Endothelial cell of umbilical vein (primary cell): ENCODE measurements around the gene LRRC43. TPM values are rescaled to one million over a fixed set of nuclear protein-coding genes. Genes with fewer than 3 reads are reported as not detected.

Source experiments
- BruUV-seq: library from RNA; stranded (reverse); fragments of 400-500 nt; replicated peaks from 2 replicates; lab custom pipeline; 2021; lab: Mats Ljungman, UMichigan
- CTCF ChIA-PET: fragments of 300-600, 350-600 bp; sonication (Branson Sonifier 250); formaldehyde crosslinking; loops from one replicate; lab custom pipeline; 2021; ENCODE audit warnings: antibody characterized with exemption, inconsistent platforms; lab: Charles Lee
- POLR2A ChIA-PET: fragments of 300-600, 350-600 bp; sonication (Branson Sonifier 250); formaldehyde crosslinking; loops from one replicate; lab custom pipeline; 2021; ENCODE audit warnings: antibody characterized with exemption, inconsistent platforms; lab: Charles Lee
- DNase-seq: peaks from one replicate; pipeline ENCODE4 v3.0.0-alpha.2; 2011; ENCODE audit warnings: low read depth, low spot score
- FAIRE-seq: peaks from 2 replicates; lab custom pipeline; 2011; peaks lifted over from hg19 to GRCh38; lab: Jason Lieb, UNC
- H2AFZ ChIP-seq: 2 replicates; pipeline ENCODE4 v1.6.0; 2012; ENCODE audit warnings: low read depth, low read length, control low read depth, inconsistent platforms
- H3K27ac ChIP-seq: 2 replicates; pipeline ENCODE4 v1.5.1; 2011; ENCODE audit warnings: low read depth, mild to moderate bottlenecking, control low read depth, low read length, moderate library complexity; ENCODE audit not compliant: insufficient read depth
- H3K27me3 ChIP-seq, 2 experiments: 2 replicates each; pipeline versions ENCODE4 v1.6.0 to v1.6.1; 2011; ENCODE audit warnings: low read length in 2 of 2, mixed read lengths in 1 of 2; ENCODE audit not compliant: control insufficient read depth in 2 of 2, insufficient read depth in 2 of 2
- H3K36me3 ChIP-seq, 2 experiments: 2 replicates in 1 of 2; 3 replicates in 1 of 2; pipeline ENCODE4 v1.5.1; 2011; ENCODE audit warnings: low read length in 2 of 2, mild to moderate bottlenecking in 1 of 2, moderate library complexity in 1 of 2; ENCODE audit not compliant: control insufficient read depth in 2 of 2, insufficient read depth in 2 of 2; ENCODE audit errors: extremely low read depth in 1 of 2
- H3K4me1 ChIP-seq: 3 replicates; pipeline ENCODE4 v1.5.1; 2011; ENCODE audit warnings: mild to moderate bottlenecking, low read length; ENCODE audit not compliant: control insufficient read depth, insufficient read depth; ENCODE audit errors: extremely low read depth
- H3K4me2 ChIP-seq: 2 replicates; pipeline ENCODE4 v1.6.1; 2011; ENCODE audit warnings: low read length, control low read depth, mixed read lengths; ENCODE audit not compliant: insufficient read depth
- H3K4me3 ChIP-seq, 3 experiments: fragments of 200-600 bp in 1 of 3; sonication (generic), shearing (Covaris generic) in 1 of 3; replicated peaks in 1 of 3; 2 replicates each; pipeline ENCODE4 v1.5.1; 2011 to 2016; ENCODE audit warnings: control low read depth in 3 of 3, low read length in 3 of 3, mild to moderate bottlenecking in 2 of 3, inconsistent platforms in 1 of 3, low read depth in 1 of 3, moderate library complexity in 1 of 3; ENCODE audit not compliant: insufficient read depth in 1 of 3
- H3K79me2 ChIP-seq: 2 replicates; pipeline ENCODE4 v1.6.0; 2012; ENCODE audit warnings: low read length, inconsistent platforms; ENCODE audit not compliant: control insufficient read depth, insufficient read depth
- H3K9ac ChIP-seq: replicated peaks from 2 replicates; pipeline ENCODE3; 2011; ENCODE audit warnings: low read length, control low read depth; ENCODE audit not compliant: insufficient read depth; ENCODE audit errors: extremely low read depth
- H3K9me1 ChIP-seq: replicated peaks from 3 replicates; pipeline ENCODE4 v1.6.0; 2011; ENCODE audit warnings: mild to moderate bottlenecking, low read length; ENCODE audit not compliant: control insufficient read depth, insufficient read depth; ENCODE audit errors: extremely low read depth
- H3K9me3 ChIP-seq: replicated peaks from 2 replicates; pipeline ENCODE4 v1.5.1; 2012; ENCODE audit warnings: low read length, inconsistent platforms; ENCODE audit not compliant: control insufficient read depth, insufficient read depth
- H4K20me1 ChIP-seq: replicated peaks from 2 replicates; pipeline ENCODE3; 2011; ENCODE audit warnings: mild to moderate bottlenecking, low read length; ENCODE audit not compliant: control insufficient read depth, insufficient read depth; ENCODE audit errors: extremely low read depth
- CTCF ChIP-seq, 2 donors: IDR thresholded peaks; 1 replicate in 1 of 2; 2 replicates in 1 of 2; pipeline ENCODE4 v1.5.1; 2011; ENCODE audit warnings: low read length in 2 of 2, mild to moderate bottlenecking in 2 of 2, moderate library complexity in 2 of 2, control low read depth in 1 of 2, inconsistent platforms in 1 of 2, low read depth in 1 of 2; ENCODE audit not compliant: insufficient read depth in 1 of 2; ENCODE audit errors: extremely low read depth in 1 of 2
- EZH2 ChIP-seq: IDR thresholded peaks from 2 replicates; pipeline ENCODE4 v1.6.1; 2012; ENCODE audit warnings: borderline replicate concordance, low read depth, mild to moderate bottlenecking, moderate library complexity, low read length, inconsistent platforms; ENCODE audit not compliant: severe bottlenecking
- FOS ChIP-seq: IDR thresholded peaks from 2 replicates; pipeline ENCODE4 v1.6.1; 2011; ENCODE audit warnings: mild to moderate bottlenecking, low read length, moderate library complexity, borderline replicate concordance; ENCODE audit not compliant: insufficient read depth
- GATA2 ChIP-seq: IDR thresholded peaks from 2 replicates; pipeline ENCODE4 v1.7.0; 2011; ENCODE audit warnings: low read depth, mild to moderate bottlenecking, moderate library complexity, mixed read lengths, low read length; ENCODE audit not compliant: insufficient read length, insufficient read depth
- JUN ChIP-seq: IDR thresholded peaks from 2 replicates; pipeline ENCODE4 v1.6.1; 2011; ENCODE audit warnings: borderline replicate concordance, low read depth; ENCODE audit not compliant: insufficient read length, insufficient read depth
- MAX ChIP-seq: IDR thresholded peaks from 2 replicates; pipeline ENCODE4 v1.6.1; 2011; ENCODE audit not compliant: insufficient read depth, insufficient read length
- MYC ChIP-seq: IDR thresholded peaks from one replicate; pipeline ENCODE4 v1.6.1; 2011; ENCODE audit warnings: mild to moderate bottlenecking, low read depth, low read length
- POLR2A ChIP-seq: IDR thresholded peaks from 2 replicates; pipeline ENCODE4 v1.6.1; 2012; ENCODE audit warnings: low read depth, mild to moderate bottlenecking, control low read depth, low read length
- POLR2AphosphoS5 ChIP-seq: IDR thresholded peaks from 2 replicates; pipeline ENCODE4 v1.6.1; 2012; ENCODE audit warnings: low read depth, mild to moderate bottlenecking, control low read depth, low read length, moderate library complexity; ENCODE audit not compliant: insufficient read depth
- dilution Hi-C: fragments of 300-500 bp; cut with MboI; formaldehyde crosslinking; loops from one replicate; pipeline ENCODE4 v1.15.0; 2019; ENCODE audit warnings: low sequenced_read_pairs; ENCODE audit not compliant: extremely low pct_ligation_motif_present
- intact Hi-C: fragments of 100-400 bp; cut with micrococcal nuclease; formaldehyde crosslinking; loops from one replicate; pipeline ENCODE4 v1.10.0; 2022
- polyA plus RNA-seq, 4 experiments: library from polyadenylated mRNA; depleted of rRNA in 3 of 4; stranded (reverse) in 3 of 4; unstranded in 1 of 4; fragments of >200 nt; gene quantifications; 2 replicates each; pipeline versions ENCODE4 v1.2.1 to v1.2.3, GENCODE V29; 2011 to 2012; ENCODE audit warnings: missing spikeins in 1 of 4
- total RNA-seq: library from RNA; stranded (reverse); gene quantifications from 2 replicates; pipeline ENCODE4 v1.2.3, GENCODE V29; 2021

LRRC43 gene
- total and polyA plus RNA-seq, 2 donors (not counting 3 experiments of a cell fraction or from before 2014, with no cell fraction given) = 3.1 to 3.4 TPM

- no peaks in the 10 kb centered on the region for H3K4me1 ChIP-seq
- intact Hi-C loops = no loop called here
- DNase-seq (no peak), FAIRE-seq (no peak)
- no peak overlapping the region for H3K27ac ChIP-seq
- TF ChIP-seq POLR2AphosphoS5 = no peak
- no peak for TF ChIP-seq EZH2
- TF ChIP-seq GATA2 = no peak
- no peak for TF ChIP-seq FOS
- TF ChIP-seq JUN = no peak
- TF ChIP-seq MAX = no peak
- no peak for TF ChIP-seq CTCF (IDR thresholded peaks at IDR 0.05; ENCODE audit: extremely low read depth in 1 of 2, insufficient read depth in 1 of 2, low read depth in 1 of 2, low read length in 2 of 2)
- TF ChIP-seq MYC = no peak
- no peak for TF ChIP-seq POLR2A
- dilution Hi-C loops = no loop called here
- H3K27me3 ChIP-seq = no peaks in the 10 kb centered on the region
- BruUV-seq = no TSS peak
- peaks cover under 1 to 38% of the 10 kb centered on the region in 2 experiments for H3K36me3 ChIP-seq
- CTCF ChIA-PET = interaction anchor here (1.3 to 2.7 kb wide), 3 partner anchors 14 to 83 kb away, joined by 5 to 18 read pairs (median 8); no protein-coding TSS in a partner anchor
- no peak overlapping the region for H2AFZ ChIP-seq
- H3K4me2 ChIP-seq = no peak overlapping the region
- no peak overlapping the region for H3K4me3 ChIP-seq
- no peaks in the 10 kb centered on the region for H4K20me1 ChIP-seq
- no peaks in the 10 kb centered on the region for H3K9me3 ChIP-seq
- no peaks in the 10 kb centered on the region for H3K79me2 ChIP-seq
- no peak overlapping the region for H3K9ac ChIP-seq
- no peaks in the 10 kb centered on the region for H3K9me1 ChIP-seq
- POLR2A ChIA-PET = no interaction called here
These were observed 45.2 kb upstream of the LRRC43 start for GRCh38 chr12:122137681-122138080.
